ENCODE measurements around the gene TRIM46. TPM values are rescaled to one million over a fixed set of nuclear protein-coding genes. Genes with fewer than 3 reads are reported as not detected.

The TRIM46 gene
- total and polyA plus RNA-seq, 2 of the 13 experiments (the other 11 are each of a cell fraction or from before 2014, with no cell fraction given), result 0.04 to 0.09 TPM

GRCh38 chr1:155125946-155126555, 47.6 kb upstream of the TRIM46 start (continued):
- TF ChIP-seq SRSF1 (optimal IDR thresholded peaks at IDR 0.05; ENCODE audit: low read depth, low read length) (no peak), ZNF460 (CRISPR knock-in tag; IDR thresholded peaks at IDR 0.05; ENCODE audit: borderline replicate concordance) (peak; percentile 65; the same call in 1 of the 2 replicates), ZNF839 (CRISPR knock-in tag; IDR thresholded peaks at IDR 0.05; ENCODE audit: borderline replicate concordance) (peak; percentile 94), MLX (CRISPR knock-in tag; IDR thresholded peaks at IDR 0.05) (peak; percentile 96), HNF4A (CRISPR knock-in tag; IDR thresholded peaks at IDR 0.05) (peak; percentile 95), ZBTB21 (CRISPR knock-in tag; IDR thresholded peaks at IDR 0.05) (peak; percentile 51), NFIB (CRISPR knock-in tag; IDR thresholded peaks at IDR 0.05; ENCODE audit: borderline replicate concordance) (no peak), HES4 (CRISPR knock-in tag; IDR thresholded peaks at IDR 0.05; ENCODE audit: borderline replicate concordance) (peak; percentile 88), KDM2A (CRISPR knock-in tag; IDR thresholded peaks at IDR 0.05; ENCODE audit: borderline replicate concordance, low read depth) (peak; percentile 87), ARNTL (CRISPR knock-in tag; IDR thresholded peaks at IDR 0.05) (peak; percentile 99), ZNF784 (CRISPR knock-in tag; IDR thresholded peaks at IDR 0.05; ENCODE audit: borderline replicate concordance) (peak; percentile 72), MYNN (CRISPR knock-in tag; IDR thresholded peaks at IDR 0.05; ENCODE audit: low read depth) (peak; percentile 32; the same call in 1 of the 2 replicates), RERE (CRISPR knock-in tag; IDR thresholded peaks at IDR 0.05; ENCODE audit: low read depth) (0 out of 2 replicates have a peak, but pooled peaks have one; percentile 75)
- TF ChIP-seq, protein P1, sequence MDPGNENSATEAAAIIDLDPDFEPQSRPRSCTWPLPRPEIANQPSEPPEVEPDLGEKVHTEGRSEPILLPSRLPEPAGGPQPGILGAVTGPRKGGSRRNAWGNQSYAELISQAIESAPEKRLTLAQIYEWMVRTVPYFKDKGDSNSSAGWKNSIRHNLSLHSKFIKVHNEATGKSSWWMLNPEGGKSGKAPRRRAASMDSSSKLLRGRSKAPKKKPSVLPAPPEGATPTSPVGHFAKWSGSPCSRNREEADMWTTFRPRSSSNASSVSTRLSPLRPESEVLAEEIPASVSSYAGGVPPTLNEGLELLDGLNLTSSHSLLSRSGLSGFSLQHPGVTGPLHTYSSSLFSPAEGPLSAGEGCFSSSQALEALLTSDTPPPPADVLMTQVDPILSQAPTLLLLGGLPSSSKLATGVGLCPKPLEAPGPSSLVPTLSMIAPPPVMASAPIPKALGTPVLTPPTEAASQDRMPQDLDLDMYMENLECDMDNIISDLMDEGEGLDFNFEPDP (CRISPR knock-in tag; conservative IDR thresholded peaks at IDR 0.05), result no peak
- TF ChIP-seq, protein P2, sequence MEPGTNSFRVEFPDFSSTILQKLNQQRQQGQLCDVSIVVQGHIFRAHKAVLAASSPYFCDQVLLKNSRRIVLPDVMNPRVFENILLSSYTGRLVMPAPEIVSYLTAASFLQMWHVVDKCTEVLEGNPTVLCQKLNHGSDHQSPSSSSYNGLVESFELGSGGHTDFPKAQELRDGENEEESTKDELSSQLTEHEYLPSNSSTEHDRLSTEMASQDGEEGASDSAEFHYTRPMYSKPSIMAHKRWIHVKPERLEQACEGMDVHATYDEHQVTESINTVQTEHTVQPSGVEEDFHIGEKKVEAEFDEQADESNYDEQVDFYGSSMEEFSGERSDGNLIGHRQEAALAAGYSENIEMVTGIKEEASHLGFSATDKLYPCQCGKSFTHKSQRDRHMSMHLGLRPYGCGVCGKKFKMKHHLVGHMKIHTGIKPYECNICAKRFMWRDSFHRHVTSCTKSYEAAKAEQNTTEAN (CRISPR knock-in tag; conservative IDR thresholded peaks at IDR 0.05), result peak; percentile 99
- TF ChIP-seq, protein P3, sequence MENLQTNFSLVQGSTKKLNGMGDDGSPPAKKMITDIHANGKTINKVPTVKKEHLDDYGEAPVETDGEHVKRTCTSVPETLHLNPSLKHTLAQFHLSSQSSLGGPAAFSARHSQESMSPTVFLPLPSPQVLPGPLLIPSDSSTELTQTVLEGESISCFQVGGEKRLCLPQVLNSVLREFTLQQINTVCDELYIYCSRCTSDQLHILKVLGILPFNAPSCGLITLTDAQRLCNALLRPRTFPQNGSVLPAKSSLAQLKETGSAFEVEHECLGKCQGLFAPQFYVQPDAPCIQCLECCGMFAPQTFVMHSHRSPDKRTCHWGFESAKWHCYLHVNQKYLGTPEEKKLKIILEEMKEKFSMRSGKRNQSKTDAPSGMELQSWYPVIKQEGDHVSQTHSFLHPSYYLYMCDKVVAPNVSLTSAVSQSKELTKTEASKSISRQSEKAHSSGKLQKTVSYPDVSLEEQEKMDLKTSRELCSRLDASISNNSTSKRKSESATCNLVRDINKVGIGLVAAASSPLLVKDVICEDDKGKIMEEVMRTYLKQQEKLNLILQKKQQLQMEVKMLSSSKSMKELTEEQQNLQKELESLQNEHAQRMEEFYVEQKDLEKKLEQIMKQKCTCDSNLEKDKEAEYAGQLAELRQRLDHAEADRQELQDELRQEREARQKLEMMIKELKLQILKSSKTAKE (CRISPR knock-in tag; IDR thresholded peaks at IDR 0.05; ENCODE audit: borderline replicate concordance), result peak; percentile 99
